Activated CD8-positive, alpha-beta memory T cell treated with anti-CD3 and anti-CD28 coated beads, Interleukin-2, amount 50 U/mL, for 1 hour (primary cell): Measurements from ENCODE around the gene FAM107B.

Experiments used
- DNase-seq: peaks from one replicate; pipeline ENCODE4 v3.0.0-alpha.2; 2020; ENCODE audit errors: extremely low read depth

FAM107B gene

DNA sequence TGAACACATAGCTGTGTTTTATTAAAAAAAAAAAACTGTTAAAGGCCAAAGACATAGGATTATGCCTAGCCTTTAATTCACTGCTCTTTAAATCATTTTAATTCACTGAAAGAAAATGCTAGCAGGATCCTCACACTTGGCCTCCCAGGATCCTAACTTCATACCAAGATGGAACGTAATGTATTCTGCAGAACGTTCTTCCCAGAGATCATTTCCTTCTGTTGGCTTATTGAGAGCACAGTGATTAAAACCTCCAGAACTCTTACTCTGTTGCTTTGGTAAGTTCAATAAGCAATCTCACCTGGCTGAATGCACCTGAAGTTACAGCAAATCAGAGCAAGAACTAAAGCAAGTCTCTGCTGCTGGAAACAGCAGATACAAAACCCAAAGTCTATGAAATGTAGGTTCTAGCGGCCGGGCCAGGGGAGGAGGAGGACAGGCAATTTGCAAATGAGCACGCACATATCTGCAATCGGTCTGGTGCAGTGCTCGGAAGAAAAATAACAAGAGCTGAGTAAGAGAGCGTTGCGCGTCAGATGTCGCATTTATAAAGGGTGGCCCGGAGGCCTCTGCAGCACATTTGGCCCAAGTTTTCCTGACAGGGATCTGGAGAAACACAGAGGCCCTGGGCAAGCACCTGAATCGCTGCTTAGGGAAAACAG is 193.9 kb downstream of the FAM107B start:
- no peak for DNase-seq

- no peak for DNase-seq
Observed at GRCh38 chr10:14579405-14579804, 195.3 kb downstream of the FAM107B start.

DNA sequence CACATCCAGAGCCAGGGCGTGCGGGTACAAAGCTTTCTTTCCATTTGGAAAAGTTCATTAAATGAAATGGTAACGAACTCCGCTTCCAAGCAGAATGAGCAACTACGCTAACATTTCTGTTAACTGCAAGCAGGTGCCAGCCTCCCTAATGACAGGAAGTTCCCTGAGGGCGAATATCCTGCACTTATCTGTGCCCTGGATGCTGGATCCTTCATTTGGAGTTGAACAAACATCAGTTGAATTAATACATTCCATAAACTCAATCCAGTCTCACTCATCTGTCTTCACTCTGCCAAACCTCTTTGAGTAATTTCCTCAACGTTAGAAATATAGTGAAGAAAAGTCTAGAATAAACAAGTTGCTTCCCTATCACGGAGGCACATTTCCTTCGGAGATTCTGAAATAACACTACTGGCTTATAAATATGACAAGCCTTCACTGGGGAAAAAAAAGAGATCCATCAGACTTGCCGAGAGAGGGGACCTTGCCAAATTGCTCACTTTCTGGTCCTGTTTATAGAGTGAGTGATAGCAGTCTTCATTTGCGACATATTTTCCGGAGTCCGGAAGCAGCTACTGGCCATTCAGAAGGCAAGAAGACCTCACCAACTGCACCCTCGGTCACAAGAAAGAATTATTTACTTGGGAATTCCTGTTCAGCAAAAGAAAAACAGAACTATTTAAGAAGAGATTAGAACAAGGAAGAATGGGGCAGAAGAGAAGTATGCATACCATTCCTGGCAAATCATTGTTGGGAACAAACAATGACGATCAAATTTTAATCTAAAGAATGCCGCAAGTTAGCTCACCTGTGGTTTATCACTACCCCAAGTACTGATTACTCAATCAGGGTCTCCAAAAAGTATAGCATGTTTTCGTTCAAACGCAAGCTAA is 196.4 kb downstream of the FAM107B start:
- DNase-seq: no peak

DNA sequence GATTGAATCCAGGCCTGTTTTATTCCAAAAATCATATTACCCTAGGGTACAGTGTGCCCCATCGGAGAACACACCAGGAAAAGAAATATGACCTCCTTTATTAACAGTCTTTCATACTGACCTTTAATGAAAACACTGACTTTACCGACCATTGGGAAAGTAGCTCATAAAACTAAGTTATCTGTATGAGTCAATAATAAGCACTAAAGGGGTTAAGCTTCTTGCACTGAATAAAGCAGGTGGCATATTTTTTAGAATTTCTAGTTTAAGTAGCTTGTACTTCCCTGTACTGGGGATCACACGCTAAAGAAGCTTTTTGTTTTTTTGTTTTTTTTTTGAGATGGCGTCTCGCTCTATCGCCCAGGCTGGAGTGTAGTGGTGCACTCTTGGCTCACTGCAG is 199.8 kb downstream of the FAM107B start:
- DNase-seq: no peak

DNA sequence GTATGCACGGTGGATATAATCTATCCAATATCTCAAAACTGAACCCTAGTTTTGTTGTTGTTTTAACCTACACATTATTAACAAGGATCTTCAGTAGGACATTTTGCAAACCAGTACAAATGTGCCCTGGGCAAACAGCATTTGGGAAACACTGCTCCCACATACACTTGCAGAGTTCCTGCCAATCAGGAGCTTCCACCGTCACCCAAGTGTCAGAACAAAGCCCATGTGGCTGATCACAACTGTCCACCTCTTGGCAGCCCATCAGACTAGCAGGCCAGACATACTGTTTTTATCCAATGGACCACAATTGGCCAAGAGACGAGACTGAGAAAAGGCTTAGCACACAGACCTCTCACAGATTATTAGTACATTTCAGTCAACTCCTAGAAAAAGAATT is 200.4 kb downstream of the FAM107B start:
- no peak for DNase-seq

- no peak for DNase-seq
Observed at GRCh38 chr10:14573666-14574261, 200.9 kb downstream of the FAM107B start.

- DNase-seq: no peak
Observed at GRCh38 chr10:14572811-14573210, 201.9 kb downstream of the FAM107B start.

GRCh38 chr10:14571866-14572507 is 202.7 kb downstream of the FAM107B start:
- DNase-seq: no peak

GRCh38 chr10:14570800-14571199 is 203.9 kb downstream of the FAM107B start:
- DNase-seq: no peak

GRCh38 chr10:14569274-14570060 is 205.2 kb downstream of the FAM107B start:
- DNase-seq: no peak

- DNase-seq: no peak
Observed at GRCh38 chr10:14567421-14567820, 207.3 kb downstream of the FAM107B start.

DNA sequence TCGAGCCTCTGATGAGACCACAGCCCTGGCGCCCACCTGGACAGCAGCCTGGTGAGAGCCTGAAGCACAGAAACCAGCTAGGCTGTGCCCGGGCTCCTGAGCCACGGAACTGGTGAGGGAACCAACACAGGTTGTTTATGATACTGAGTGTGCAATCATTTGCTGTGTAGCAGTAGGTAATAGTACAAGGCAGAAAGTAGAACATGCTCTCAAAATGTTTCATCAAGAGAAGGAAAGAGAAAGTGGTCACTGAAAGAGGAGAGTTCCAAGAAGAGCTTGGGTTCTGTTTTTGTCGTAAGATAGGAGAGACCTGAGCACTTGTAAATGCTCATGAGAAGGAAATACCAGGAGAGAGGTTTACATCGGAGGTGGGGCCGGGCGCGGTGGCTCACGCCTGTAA is 208.2 kb downstream of the FAM107B start:
- no peak for DNase-seq

DNA sequence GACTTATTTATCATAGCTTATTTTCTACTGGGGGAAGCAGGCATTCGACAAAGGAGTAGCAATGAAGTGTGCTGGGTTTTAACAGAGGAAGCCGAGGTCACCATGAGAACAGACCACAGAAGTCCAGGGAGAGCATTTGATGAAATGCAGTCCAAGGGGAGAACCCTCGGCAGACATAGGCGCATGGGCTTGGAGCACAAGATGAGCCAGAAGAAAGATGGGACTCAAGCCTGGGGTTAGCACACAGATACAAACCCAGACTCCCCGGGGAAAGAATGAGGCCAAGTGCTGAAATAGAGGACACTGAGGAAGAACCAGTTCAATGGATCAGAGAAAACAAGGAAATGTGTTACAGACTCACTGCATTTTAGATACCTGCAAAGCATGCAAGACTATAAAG is 209.5 kb downstream of the FAM107B start:
- no peak for DNase-seq

- no peak for DNase-seq
Observed at GRCh38 chr10:14564268-14564744, 210.4 kb downstream of the FAM107B start.

DNA sequence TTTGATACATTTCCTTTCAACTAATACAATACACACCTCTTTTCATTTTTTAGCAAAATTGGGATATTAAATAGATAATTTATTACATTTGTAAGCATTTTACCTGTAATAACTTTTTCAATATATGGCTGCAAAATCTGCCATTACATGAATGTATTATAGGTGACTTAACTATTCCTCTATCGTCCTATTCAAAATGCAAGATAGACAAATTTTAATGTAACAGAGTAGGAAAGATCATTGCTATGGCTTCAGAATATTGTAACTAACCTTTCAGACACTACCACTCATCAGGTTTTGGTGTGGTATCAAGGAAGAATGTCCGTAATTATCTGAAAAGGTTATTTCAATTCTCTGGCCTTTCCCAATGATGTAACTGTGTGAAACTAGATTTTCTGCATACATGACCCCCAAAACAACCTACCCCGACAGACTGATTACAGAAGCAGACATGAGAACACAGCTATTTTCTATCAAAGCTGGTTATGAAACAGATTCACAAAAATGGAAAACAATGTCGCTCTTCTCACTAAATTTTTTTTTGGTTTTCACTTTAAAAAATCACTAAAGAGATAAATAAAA is 211.2 kb downstream of the FAM107B start:
- DNase-seq: no peak

GRCh38 chr10:14563076-14563336 is 211.7 kb downstream of the FAM107B start:
- no peak for DNase-seq

DNA sequence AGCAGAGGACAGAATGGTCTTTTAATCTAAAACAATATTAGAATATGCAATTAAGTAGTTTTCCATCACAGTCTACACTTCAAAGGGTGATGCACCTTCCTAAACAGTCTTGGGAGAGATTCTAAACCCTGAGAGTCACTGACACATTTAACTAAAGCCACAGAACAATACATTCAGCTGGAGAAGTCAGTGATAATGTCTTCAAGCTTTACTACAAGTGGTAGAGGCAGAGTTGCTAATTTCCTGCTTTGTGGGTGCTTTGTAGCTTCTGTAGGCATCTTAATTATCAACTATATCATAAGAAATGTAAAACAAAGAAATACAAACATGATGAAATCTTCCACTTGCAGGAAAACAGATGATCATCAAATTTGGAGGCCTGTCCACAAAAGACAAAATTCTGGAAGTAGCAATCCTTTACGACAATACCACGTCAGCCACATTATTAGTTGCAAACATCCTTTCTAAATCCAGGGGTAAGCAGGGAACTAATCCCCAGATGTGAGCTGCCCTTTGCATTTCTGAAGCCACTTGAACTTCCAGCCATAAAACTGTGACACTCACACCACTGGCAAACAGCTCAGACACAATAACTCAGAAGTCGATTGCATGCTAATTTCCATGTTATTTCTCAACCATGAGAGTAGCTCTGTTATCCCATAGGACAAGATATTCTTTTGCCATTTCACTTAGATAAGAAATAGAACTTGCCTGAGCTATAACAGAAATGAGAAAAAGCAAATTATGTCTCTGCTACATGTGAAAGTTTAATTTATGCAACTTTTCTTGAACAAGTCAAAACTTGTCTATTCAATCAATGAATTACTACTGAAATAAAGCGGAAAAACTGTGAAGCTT is 212.2 kb downstream of the FAM107B start:
- DNase-seq: no peak

GRCh38 chr10:14560791-14561765 is 213.6 kb downstream of the FAM107B start:
- DNase-seq: no peak

- DNase-seq: no peak
Observed at GRCh38 chr10:14560274-14560673, 214.4 kb downstream of the FAM107B start.
